RWPE1 (cell line): ENCODE data around the gene MS4A10.

ENCODE experiments used
- CTCF ChIA-PET: fragments of 350-600 bp; sonication (Branson Sonifier 250); formaldehyde crosslinking; extraction: SDS; loops from one replicate; lab custom pipeline; 2021; lab: Yijun Ruan, JAX
- POLR2A ChIA-PET: fragments of 400-600 bp; formaldehyde crosslinking; extraction: SDS; loops from one replicate; lab custom pipeline; 2020; ENCODE audit warnings: antibody characterized with exemption; ENCODE audit not compliant: low non-redundant PET; lab: Yijun Ruan, JAX
- DNase-seq: peaks from one replicate; pipeline ENCODE4 v3.0.0; 2012; ENCODE audit warnings: low spot score
- H3K27ac ChIP-seq: fragments of 450-650 bp; 2 replicates; pipeline ENCODE4 v1.5.1; 2017
- TF ChIP-seq, protein P1 (sequence below): fragments of 450-650 bp; conservative IDR thresholded peaks from 2 replicates; pipeline ENCODE4 v1.5.1; 2017; ENCODE audit warnings: low read depth, mild to moderate bottlenecking

The MS4A10 gene

DNA sequence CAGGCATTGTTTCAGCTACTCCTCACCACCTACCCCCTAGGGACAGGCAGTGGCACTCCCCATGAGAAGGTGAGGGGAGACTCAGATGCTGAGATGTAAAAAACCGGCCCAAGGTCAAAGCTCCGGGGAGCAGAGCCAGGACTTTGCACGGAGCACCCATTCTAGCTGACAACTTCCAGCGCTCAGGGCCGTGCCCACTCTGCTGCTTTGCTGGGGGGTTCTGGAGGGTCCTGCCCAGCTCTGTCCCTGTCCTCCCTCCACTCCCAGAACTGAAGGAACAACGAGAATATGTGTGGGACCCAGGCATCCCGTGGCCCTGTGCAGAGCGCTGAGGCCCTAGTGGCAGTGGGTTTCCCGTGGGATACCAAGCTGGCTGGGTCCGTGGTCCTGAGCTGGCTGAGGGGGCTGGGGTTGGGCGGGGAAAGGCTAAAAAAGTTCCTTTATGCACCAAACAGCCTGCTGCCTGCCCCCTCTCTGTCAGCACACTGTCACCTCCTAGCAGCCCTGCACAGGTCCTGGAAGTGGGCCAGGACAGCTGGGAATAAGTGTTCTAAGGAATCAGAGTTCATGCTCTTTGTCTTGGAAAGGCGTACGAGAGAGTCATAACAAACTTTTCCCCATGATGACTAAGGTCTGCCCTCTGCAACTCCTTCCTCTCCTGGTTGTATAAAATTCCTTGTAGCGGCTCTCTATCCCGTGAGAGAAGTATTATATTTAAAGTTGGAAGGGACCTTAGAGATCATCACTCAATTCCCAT lies 1.9 kb downstream of the MS4A10 start:
- TF ChIP-seq, protein P1, sequence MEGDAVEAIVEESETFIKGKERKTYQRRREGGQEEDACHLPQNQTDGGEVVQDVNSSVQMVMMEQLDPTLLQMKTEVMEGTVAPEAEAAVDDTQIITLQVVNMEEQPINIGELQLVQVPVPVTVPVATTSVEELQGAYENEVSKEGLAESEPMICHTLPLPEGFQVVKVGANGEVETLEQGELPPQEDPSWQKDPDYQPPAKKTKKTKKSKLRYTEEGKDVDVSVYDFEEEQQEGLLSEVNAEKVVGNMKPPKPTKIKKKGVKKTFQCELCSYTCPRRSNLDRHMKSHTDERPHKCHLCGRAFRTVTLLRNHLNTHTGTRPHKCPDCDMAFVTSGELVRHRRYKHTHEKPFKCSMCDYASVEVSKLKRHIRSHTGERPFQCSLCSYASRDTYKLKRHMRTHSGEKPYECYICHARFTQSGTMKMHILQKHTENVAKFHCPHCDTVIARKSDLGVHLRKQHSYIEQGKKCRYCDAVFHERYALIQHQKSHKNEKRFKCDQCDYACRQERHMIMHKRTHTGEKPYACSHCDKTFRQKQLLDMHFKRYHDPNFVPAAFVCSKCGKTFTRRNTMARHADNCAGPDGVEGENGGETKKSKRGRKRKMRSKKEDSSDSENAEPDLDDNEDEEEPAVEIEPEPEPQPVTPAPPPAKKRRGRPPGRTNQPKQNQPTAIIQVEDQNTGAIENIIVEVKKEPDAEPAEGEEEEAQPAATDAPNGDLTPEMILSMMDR, result no peak
- POLR2A ChIA-PET, result no interaction called here

DNA sequence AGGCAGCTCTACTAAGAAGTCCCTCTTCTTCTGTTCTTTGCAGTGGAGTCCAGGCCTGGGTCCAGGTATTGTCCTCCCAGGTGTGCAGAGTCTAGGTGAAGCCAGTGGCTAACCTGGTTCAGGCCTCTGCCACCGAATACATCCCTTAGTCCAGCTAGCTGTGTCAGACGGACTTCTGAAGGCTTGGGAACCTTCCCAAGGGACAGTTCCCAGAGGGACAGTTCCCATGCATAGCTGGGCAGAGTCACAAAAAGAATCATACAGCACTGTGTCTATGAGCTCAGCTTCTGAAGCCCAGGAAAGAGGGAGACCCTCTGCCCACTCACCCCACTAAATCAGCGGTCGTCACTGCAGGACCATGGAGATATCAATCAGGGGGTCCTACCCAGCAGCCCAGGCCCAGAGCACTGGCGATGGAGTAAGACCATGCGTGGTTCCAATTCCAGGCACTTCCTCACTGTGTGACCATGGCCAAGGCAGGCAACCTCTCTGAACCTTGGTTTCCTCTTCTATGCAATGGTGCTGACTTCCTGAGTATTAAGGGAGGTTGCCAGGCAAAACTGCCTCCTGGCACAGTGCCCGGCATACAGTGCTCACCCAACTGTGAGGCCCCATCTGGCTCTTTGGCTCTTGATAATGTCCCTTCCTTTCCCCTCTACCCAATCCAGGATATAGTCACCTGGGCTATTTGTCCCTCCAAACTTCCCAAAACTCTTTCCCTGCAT lies 3.4 kb downstream of the MS4A10 start:
- H3K27ac ChIP-seq, result no peak overlapping the region
- ChIA-PET POLR2A (no interaction called here), CTCF (no interaction called here)
- no peak for DNase-seq
- TF ChIP-seq, protein P1, result no peak

More for the DNA sequence above, 1.9 kb downstream of the MS4A10 start:
- CTCF ChIA-PET, result interaction anchor here (1.0 kb wide), 1 partner anchor 11 kb away, joined by 4 read pairs; no protein-coding TSS in a partner anchor
- no peak overlapping the region for H3K27ac ChIP-seq
- peak; percentile 19 for DNase-seq

DNA sequence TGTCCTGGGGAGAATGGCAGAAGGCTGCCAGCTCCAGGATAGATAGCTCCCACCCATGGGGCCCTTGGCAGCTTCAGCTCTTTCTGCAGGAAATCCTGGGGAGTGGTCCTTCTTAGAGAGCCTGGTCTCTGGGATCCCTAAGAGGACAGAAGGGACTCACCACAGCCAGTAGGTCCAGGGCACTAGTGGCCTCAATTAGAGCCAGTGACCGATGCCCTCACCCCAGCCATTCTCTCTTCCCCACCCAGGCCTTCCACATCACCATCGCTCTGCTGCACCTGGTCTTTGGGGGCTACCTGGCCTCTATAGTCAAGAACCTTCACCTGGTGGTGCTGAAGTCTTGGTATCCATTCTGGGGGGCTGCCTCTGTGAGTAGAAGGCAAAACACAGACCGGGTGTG lies 5.6 kb downstream of the MS4A10 start:
- no peak overlapping the region for H3K27ac ChIP-seq
- no peak for DNase-seq
- TF ChIP-seq, protein P1, result no peak
- CTCF ChIA-PET, result interaction anchor here (0.6 to 0.9 kb wide), 2 partner anchors 41 to 811 kb away, joined by 3 read pairs; no protein-coding TSS in a partner anchor
- POLR2A ChIA-PET, result interaction anchor here (0.5 kb wide), 1 partner anchor 125 kb away, joined by 3 read pairs; no protein-coding TSS in a partner anchor

DNA sequence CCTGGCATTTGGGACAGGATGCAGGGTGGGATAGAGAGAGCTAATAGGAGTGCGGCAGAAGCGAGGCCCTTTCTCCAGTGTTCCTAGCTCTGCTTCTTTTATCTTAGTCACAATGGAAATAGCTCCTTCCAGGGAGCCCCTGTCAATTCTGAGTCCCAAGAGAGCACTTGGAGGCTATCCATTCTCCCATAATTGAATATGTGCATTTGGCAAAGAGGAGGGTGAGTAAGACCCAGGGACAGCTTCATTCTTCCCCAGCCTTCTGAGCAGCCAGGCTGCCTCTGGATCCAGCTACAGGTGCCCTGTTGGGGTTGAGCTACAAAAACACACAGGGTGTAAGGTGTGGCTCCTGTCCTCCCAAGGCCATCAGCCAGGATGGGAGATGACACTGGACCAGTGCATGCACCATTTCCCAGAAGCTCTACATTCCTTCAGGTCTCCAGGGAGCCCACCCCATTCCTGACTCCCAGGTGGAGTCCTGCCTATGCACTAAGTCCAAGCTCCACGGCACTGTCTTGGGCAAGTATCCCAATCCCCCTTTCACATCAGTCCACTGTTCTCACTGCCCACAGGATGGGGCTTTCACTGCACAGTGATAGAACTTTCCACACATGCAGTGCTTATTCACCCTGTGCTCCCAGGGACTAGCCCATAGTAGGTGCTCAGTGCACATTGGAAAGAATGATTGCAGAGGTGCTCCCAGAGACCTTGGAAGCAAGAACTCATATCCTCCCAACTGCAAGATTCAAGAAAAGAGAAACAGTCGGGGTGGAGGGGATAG lies 6.2 kb downstream of the MS4A10 start:
- CTCF ChIA-PET, result interaction anchor here (0.9 kb wide), 1 partner anchor 40 kb away, joined by 3 read pairs; no protein-coding TSS in a partner anchor
- no peak for DNase-seq
- POLR2A ChIA-PET, result interaction anchor here (0.5 kb wide), 1 partner anchor 124 kb away, joined by 3 read pairs; no protein-coding TSS in a partner anchor
- no peak overlapping the region for H3K27ac ChIP-seq
- TF ChIP-seq, protein P1, result no peak

DNA sequence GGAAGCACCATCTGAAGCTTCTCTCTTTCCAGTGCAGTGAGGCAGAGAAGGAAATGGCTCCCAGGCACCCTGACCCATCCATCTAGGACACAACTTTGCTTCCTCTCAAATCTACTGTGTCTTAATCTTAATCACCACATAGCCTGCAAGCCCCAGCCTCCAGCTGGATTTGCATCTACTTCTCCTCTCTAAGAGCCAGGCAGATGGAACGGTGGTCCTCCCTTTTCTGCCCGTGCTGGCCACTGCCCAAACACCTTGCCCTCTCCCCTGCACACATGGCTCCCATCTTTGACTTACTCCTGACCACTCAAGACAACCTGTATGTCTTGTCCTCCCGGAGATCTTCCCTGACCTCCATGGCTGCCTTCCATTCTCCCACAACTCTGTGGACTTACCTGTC lies 7.4 kb downstream of the MS4A10 start:
- TF ChIP-seq, protein P1, result no peak
- ChIA-PET CTCF (no interaction called here), POLR2A (no interaction called here)
- no peak overlapping the region for H3K27ac ChIP-seq
- DNase-seq, result no peak

DNA sequence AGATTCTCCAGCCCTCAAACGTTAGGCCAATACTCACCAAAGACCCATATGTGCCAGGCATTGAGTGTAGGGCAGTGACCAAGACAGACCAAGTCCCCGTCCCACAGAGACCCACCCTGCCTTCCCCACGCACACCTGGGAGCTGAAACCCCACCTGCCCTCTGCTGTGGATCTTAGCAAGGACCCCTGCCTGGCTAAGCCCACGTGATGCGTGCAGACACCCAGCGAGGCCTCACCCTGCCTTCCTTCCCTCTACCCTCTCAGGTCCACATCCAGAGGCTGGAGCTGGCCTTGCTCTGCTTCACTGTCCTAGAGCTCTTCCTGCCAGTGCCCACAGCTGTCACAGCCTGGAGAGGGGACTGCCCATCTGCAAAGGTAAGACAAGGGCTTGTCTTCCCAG lies 10.2 kb downstream of the MS4A10 start:
- DNase-seq, result no peak
- POLR2A ChIA-PET, result no interaction called here
- CTCF ChIA-PET, result no interaction called here
- H3K27ac ChIP-seq, result no peak overlapping the region
- TF ChIP-seq, protein P1, result no peak
